IMR-90 (cell line): Measurements from ENCODE around the gene NPAS3. TPM values are rescaled to one million over a fixed set of nuclear protein-coding genes. Genes with fewer than 3 reads are reported as not detected.

ENCODE experiments used
- ATAC-seq: fragments of 200-7000 bp; cut with Tn5 transposase; 2 replicates; pipeline ENCODE4 v1.9.1; 2020; ENCODE audit warnings: low read depth, mild to moderate bottlenecking, moderate library complexity
- BruUV-seq: library from RNA; stranded (reverse); fragments of 400-500 nt; replicated peaks from 2 replicates; lab custom pipeline; 2021; lab: Mats Ljungman, UMichigan
- CTCF ChIA-PET: fragments of 300-600 bp; formaldehyde crosslinking; extraction: SDS; loops from one replicate; lab custom pipeline; 2021; ENCODE audit warnings: antibody characterized with exemption; lab: Yijun Ruan, JAX
- POLR2A ChIA-PET: fragments of 300-600 bp; sonication (Branson Sonifier 250); formaldehyde crosslinking; loops from one replicate; lab custom pipeline; 2022; ENCODE audit warnings: antibody characterized with exemption; ENCODE audit not compliant: unreplicated experiment; lab: Charles Lee
- DNase-seq: peaks from one replicate; pipeline ENCODE4 v3.0.0; 2013
- H2AFZ ChIP-seq: replicated peaks from 2 replicates; pipeline ENCODE3; 2013; ENCODE audit warnings: low read length, mild to moderate bottlenecking; ENCODE audit not compliant: poor library complexity
- H2AK5ac ChIP-seq: 2 replicates; pipeline ENCODE4 v1.6.1; 2013; ENCODE audit warnings: low read depth, low read length, inconsistent platforms
- H2AK9ac ChIP-seq: replicated peaks from 2 replicates; pipeline ENCODE3; 2013; ENCODE audit warnings: mild to moderate bottlenecking, low read depth, low read length, moderate library complexity; ENCODE audit not compliant: poor library complexity
- H2BK120ac ChIP-seq: 2 replicates; pipeline ENCODE4 v1.6.1; 2013; ENCODE audit warnings: low read depth, low read length, inconsistent platforms
- H2BK15ac ChIP-seq: 3 replicates; pipeline ENCODE4 v1.6.1; 2013; ENCODE audit warnings: low read depth, low read length, inconsistent platforms
- H2BK20ac ChIP-seq: 2 replicates; pipeline ENCODE4 v1.6.1; 2013; ENCODE audit warnings: low read depth, mild to moderate bottlenecking, inconsistent platforms, low read length, moderate library complexity
- H2BK5ac ChIP-seq: 2 replicates; pipeline ENCODE4 v1.6.1; 2013; ENCODE audit warnings: mild to moderate bottlenecking, low read depth, low read length, inconsistent platforms; ENCODE audit not compliant: poor library complexity, severe bottlenecking
- H3K14ac ChIP-seq: replicated peaks from 2 replicates; pipeline ENCODE4 v1.6.1; 2013; ENCODE audit warnings: low read depth, low read length, inconsistent platforms
- H3K18ac ChIP-seq: 2 replicates; pipeline ENCODE4 v1.6.1; 2013; ENCODE audit warnings: low read depth, low read length, control low read depth
- H3K23ac ChIP-seq: 2 replicates; pipeline ENCODE4 v1.6.1; 2013; ENCODE audit warnings: low read depth, low read length, inconsistent platforms
- H3K27ac ChIP-seq: 2 replicates; pipeline ENCODE4 v1.5.1; 2013; ENCODE audit warnings: mild to moderate bottlenecking, control low read depth, low read length; ENCODE audit not compliant: insufficient read depth
- H3K27me3 ChIP-seq: 2 replicates; pipeline ENCODE4 v1.6.1; 2013; ENCODE audit warnings: low read length; ENCODE audit not compliant: control insufficient read depth, insufficient read depth
- H3K36me3 ChIP-seq: 2 replicates; pipeline ENCODE4 v1.6.1; 2013; ENCODE audit warnings: low read length, mixed read lengths; ENCODE audit not compliant: control insufficient read depth, insufficient read depth
- H3K4ac ChIP-seq: 2 replicates; pipeline ENCODE4 v1.6.1; 2013; ENCODE audit warnings: low read depth, low read length, inconsistent platforms
- H3K4me1 ChIP-seq: 2 replicates; pipeline ENCODE4 v1.6.1; 2013; ENCODE audit warnings: low read length, mixed read lengths; ENCODE audit not compliant: control insufficient read depth, insufficient read depth
- H3K4me2 ChIP-seq: 2 replicates; pipeline ENCODE4 v1.6.1; 2013; ENCODE audit warnings: low read depth, mild to moderate bottlenecking, control low read depth, low read length, moderate library complexity
- H3K4me3 ChIP-seq: 2 replicates; pipeline ENCODE4 v1.5.1; 2013; ENCODE audit warnings: low read depth, mild to moderate bottlenecking, control low read depth, low read length, moderate library complexity; ENCODE audit not compliant: insufficient read depth
- H3K56ac ChIP-seq: 2 replicates; pipeline ENCODE4 v1.6.1; 2013; ENCODE audit warnings: low read length, inconsistent platforms; ENCODE audit not compliant: insufficient read depth; ENCODE audit errors: extremely low read depth
- H3K79me1 ChIP-seq, 2 experiments: 2 replicates each; pipeline ENCODE4 v1.6.1; 2013; ENCODE audit warnings: low read length in 2 of 2, inconsistent platforms in 1 of 2, low read depth in 1 of 2
- H3K9ac ChIP-seq: 2 replicates; pipeline ENCODE4 v1.6.1; 2013; ENCODE audit warnings: low read depth, low read length, control low read depth
- H3K9me1 ChIP-seq: 2 replicates; pipeline ENCODE4 v1.6.1; 2013; ENCODE audit warnings: low read length, inconsistent platforms; ENCODE audit not compliant: insufficient read depth
- H3K9me3 ChIP-seq: 2 replicates; pipeline ENCODE4 v1.6.1; 2013; ENCODE audit warnings: low read length; ENCODE audit not compliant: control insufficient read depth, insufficient read depth
- H4K20me1 ChIP-seq: 2 replicates; pipeline ENCODE4 v1.6.1; 2013; ENCODE audit warnings: low read length, inconsistent platforms; ENCODE audit not compliant: insufficient read depth
- H4K5ac ChIP-seq: 2 replicates; pipeline ENCODE4 v1.6.1; 2013; ENCODE audit warnings: mild to moderate bottlenecking, low read depth, low read length, control low read depth
- H4K8ac ChIP-seq, 2 experiments: 2 replicates each; pipeline ENCODE4 v1.6.1; 2013; ENCODE audit warnings: low read depth in 2 of 2, low read length in 2 of 2, control low read depth in 1 of 2, inconsistent platforms in 1 of 2
- H4K91ac ChIP-seq: 2 replicates; pipeline ENCODE4 v1.6.1; 2013; ENCODE audit warnings: low read depth, low read length, inconsistent platforms; ENCODE audit not compliant: insufficient read depth
- BHLHE40 ChIP-seq: fragments of 150-350 bp; IDR thresholded peaks from 2 replicates; pipeline ENCODE4 v1.6.1; 2016; ENCODE audit warnings: mild to moderate bottlenecking, low read depth, low read length
- CEBPB ChIP-seq: IDR thresholded peaks from 2 replicates; pipeline ENCODE4 v1.6.1; 2012; ENCODE audit warnings: low read depth, low read length, improper control_type of control experiment
- CHD1 ChIP-seq: IDR thresholded peaks from 2 replicates; pipeline ENCODE4 v1.6.1; 2012; ENCODE audit warnings: low read depth, low read length, improper control_type of control experiment
- CTCF ChIP-seq: conservative IDR thresholded peaks from 2 replicates; pipeline ENCODE4 v1.5.1; 2012; ENCODE audit warnings: mild to moderate bottlenecking, low read depth, low read length, improper control_type of control experiment
- ELK1 ChIP-seq: fragments of 150-350 bp; IDR thresholded peaks from 2 replicates; pipeline ENCODE4 v1.6.1; 2016; ENCODE audit warnings: low read depth, mild to moderate bottlenecking, low read length, moderate library complexity, borderline replicate concordance
- FOS ChIP-seq: fragments of 150-350 bp; IDR thresholded peaks from 2 replicates; pipeline ENCODE4 v1.6.1; 2016; ENCODE audit warnings: low read depth, low read length
- MAFK ChIP-seq: IDR thresholded peaks from 2 replicates; pipeline ENCODE4 v1.6.1; 2012; ENCODE audit warnings: low read depth, low read length, improper control_type of control experiment
- MAZ ChIP-seq: IDR thresholded peaks from 2 replicates; pipeline ENCODE4 v1.6.1; 2012; ENCODE audit warnings: low read depth, mild to moderate bottlenecking, low read length, improper control_type of control experiment, moderate library complexity, borderline replicate concordance
- MXI1 ChIP-seq: IDR thresholded peaks from 2 replicates; pipeline ENCODE4 v1.6.1; 2012; ENCODE audit warnings: low read depth, mild to moderate bottlenecking, low read length, moderate library complexity, borderline replicate concordance
- NFE2L2 ChIP-seq: fragments of 150-350 bp; IDR thresholded peaks from 2 replicates; pipeline ENCODE4 v1.6.1; 2016; ENCODE audit warnings: low read depth, mild to moderate bottlenecking, low read length
- POLR2A ChIP-seq: IDR thresholded peaks from 2 replicates; pipeline ENCODE4 v1.6.1; 2012; ENCODE audit warnings: mild to moderate bottlenecking, low read depth, low read length
- RAD21 ChIP-seq: IDR thresholded peaks from 2 replicates; pipeline ENCODE4 v1.6.1; 2012; ENCODE audit warnings: low read length, improper control_type of control experiment
- RCOR1 ChIP-seq: IDR thresholded peaks from 2 replicates; pipeline ENCODE4 v1.6.1; 2012; ENCODE audit warnings: mild to moderate bottlenecking, low read length, improper control_type of control experiment; ENCODE audit not compliant: insufficient replicate concordance
- RFX5 ChIP-seq: IDR thresholded peaks from 2 replicates; pipeline ENCODE4 v1.8.0; 2012; ENCODE audit warnings: low read depth, mild to moderate bottlenecking, low read length, moderate library complexity
- SMC3 ChIP-seq: fragments of 150-350 bp; IDR thresholded peaks from 2 replicates; pipeline ENCODE4 v1.6.1; 2016; ENCODE audit warnings: low read depth, mild to moderate bottlenecking, antibody characterized with exemption, low read length, moderate library complexity
- USF2 ChIP-seq: fragments of 150-350 bp; IDR thresholded peaks from 2 replicates; pipeline ENCODE4 v1.6.1; 2017; ENCODE audit warnings: mild to moderate bottlenecking, antibody characterized with exemption, low read length, low read depth
- WGBS, 2 experiments: methylation state at CpG; one replicate each; pipeline versions ENCODE4 v1.1.5 to v1.1.7; 2013; ENCODE audit warnings: missing lambda C conversion rate in 2 of 2; ENCODE audit not compliant: insufficient read length in 1 of 2; ENCODE audit errors: extremely low coverage in 2 of 2; 5-methylcytosine and 5-hydroxymethylcytosine counted together
- dilution Hi-C: fragments of 300-500 bp; cut with HindIII; formaldehyde crosslinking; loops from one replicate; pipeline ENCODE4 v1.14.3; 2018; ENCODE audit warnings: low sequenced_read_pairs; ENCODE audit not compliant: unreplicated experiment
- in situ Hi-C: fragments of 300-500 bp; cut with MboI; formaldehyde crosslinking; loops from 3 replicates; pipeline ENCODE4 v1.14.3; 2019; ENCODE audit warnings: low sequenced_read_pairs, inconsistent platforms, mixed read lengths
- intact Hi-C: fragments of 100-400 bp; cut with micrococcal nuclease; formaldehyde crosslinking; loops from 2 replicates; pipeline ENCODE4 v1.10.0; 2022
- polyA plus RNA-seq, 3 experiments: library from polyadenylated mRNA; depleted of rRNA; stranded (reverse); fragments of >200 nt; gene quantifications; 2 replicates each; pipeline ENCODE4 v1.2.3, GENCODE V29; 2012; ENCODE audit warnings: low replicate concordance in 1 of 3
- total RNA-seq: library from RNA; depleted of rRNA; stranded (reverse); fragments of >200 nt; gene quantifications from 2 replicates; pipeline ENCODE4 v1.2.3, GENCODE V29; 2012

Gene NPAS3
- total and polyA plus RNA-seq, 2 of the 4 experiments (the other 2 are of a cell fraction), result not detected

- intact Hi-C loops (no loop called here), in situ Hi-C loops (no loop called here), dilution Hi-C loops (no loop called here)
- Histone ChIP-seq H3K79me1 (no peaks in the 10 kb centered on the region), H3K27ac (no peak overlapping the region), H2BK20ac (no peak overlapping the region), H2AK5ac (no peak overlapping the region), H3K9ac (no peak overlapping the region), H4K5ac (no peak overlapping the region), H3K9me1 (no peaks in the 10 kb centered on the region), H2BK5ac (no peak overlapping the region), H3K14ac (no peak overlapping the region), H3K4ac (no peak overlapping the region), H3K27me3 (no peaks in the 10 kb centered on the region), H2BK120ac (no peak overlapping the region), H2BK15ac (no peak overlapping the region), H3K23ac (no peak overlapping the region), H2AK9ac (no peak overlapping the region), H4K8ac (no peak overlapping the region), H3K4me2 (no peak overlapping the region), H2AFZ (no peak overlapping the region), H4K91ac (no peak overlapping the region), H4K20me1 (no peaks in the 10 kb centered on the region), H3K36me3 (no peaks in the 10 kb centered on the region), H3K9me3 (no peaks in the 10 kb centered on the region), H3K4me1 (no peaks in the 10 kb centered on the region), H3K56ac (no peak overlapping the region), H3K18ac (no peak overlapping the region), H3K4me3 (no peak overlapping the region)
- CTCF ChIA-PET, result interaction anchor here (0.6 kb wide), 1 partner anchor 13 kb away, joined by 4 read pairs; no protein-coding TSS in a partner anchor
- TF ChIP-seq MXI1, result no peak
- no peak for TF ChIP-seq USF2
- TF ChIP-seq SMC3, result no peak
- no peak for TF ChIP-seq MAFK
- TF ChIP-seq RAD21, result no peak
- no peak for TF ChIP-seq CEBPB
- no peak for TF ChIP-seq NFE2L2
- no peak for TF ChIP-seq RCOR1
- TF ChIP-seq RFX5, result no peak
- TF ChIP-seq MAZ, result no peak
- TF ChIP-seq BHLHE40, result no peak
- no peak for TF ChIP-seq ELK1
- TF ChIP-seq CTCF, result no peak
- no peak for TF ChIP-seq POLR2A
- no peak for TF ChIP-seq FOS
- no peak for TF ChIP-seq CHD1
- WGBS, 2 experiments, result 100% methylated on average over 1 of the region's 6 CpGs; no CpG with 5 or more reads in 1 of the 2 experiments
- no peak for DNase-seq
- no peak for ATAC-seq
- POLR2A ChIA-PET, result no interaction called here
- no TSS peak for BruUV-seq
Observed at GRCh38 chr14:32980178-32980901, 41.7 kb downstream of the NPAS3 start.
